HG02885 (cell line): ENCODE data around the gene S100A16.
"Not testable (repeated sequence)": the region's sequence is repeated elsewhere in the genome, so short reads cannot be mapped to it uniquely, and the experiment has no call there.

Experiments
- ATAC-seq: cut with Tn5 transposase; IDR thresholded peaks from one replicate; pipeline ENCODE4 v1.9.1; 2021; ENCODE audit warnings: mild to moderate bottlenecking; ENCODE audit not compliant: unreplicated experiment, poor library complexity

The S100A16 gene

GRCh38 chr1:153567621-153568366 lies 45.1 kb downstream of the S100A16 start:
- no peak for ATAC-seq

- no peak for ATAC-seq
Observed at GRCh38 chr1:153566414-153567371, 46.2 kb downstream of the S100A16 start.

GRCh38 chr1:153565529-153566374 lies 47.2 kb downstream of the S100A16 start, which contains the start of gene S100A2:
Gene S100A2, minus strand, starts transcription at chr1:153565844. Its CDS starts 1,967 bp downstream, at chr1:153563877.
- ATAC-seq: no peak

GRCh38 chr1:153563991-153564390 lies 48.9 kb downstream of the S100A16 start:
- ATAC-seq: no peak

- ATAC-seq: no peak
Observed at GRCh38 chr1:153563483-153563901, 49.4 kb downstream of the S100A16 start.

- not testable (repeated sequence) for ATAC-seq
Observed at GRCh38 chr1:153562021-153562420, 50.9 kb downstream of the S100A16 start.

- no peak for ATAC-seq
Observed at GRCh38 chr1:153561466-153561985, 51.4 kb downstream of the S100A16 start.

GRCh38 chr1:153560771-153561465 lies 52.0 kb downstream of the S100A16 start:
- no peak for ATAC-seq

- ATAC-seq: no peak
Observed at GRCh38 chr1:153560241-153560640, 52.7 kb downstream of the S100A16 start.

- no peak for ATAC-seq
Observed at GRCh38 chr1:153557877-153558276, 55.1 kb downstream of the S100A16 start.
